GM12891 (cell line): ENCODE results near the gene UBE2D3.

Experiments used
- PAX5 ChIP-seq: IDR thresholded peaks from 2 replicates; pipeline ENCODE4 v1.6.1; 2011; ENCODE audit warnings: low read length, moderate library complexity, mild to moderate bottlenecking; ENCODE audit not compliant: insufficient read depth, severe bottlenecking
- POLR2A ChIP-seq: IDR thresholded peaks from 2 replicates; pipeline ENCODE4 v1.6.1; 2011; ENCODE audit warnings: low read depth, low read length, control low read depth
- POLR2AphosphoS5 ChIP-seq: IDR thresholded peaks from 2 replicates; pipeline ENCODE4 v1.6.1; 2011; ENCODE audit warnings: low read depth, low read length, control low read depth
- POU2F2 ChIP-seq: IDR thresholded peaks from 2 replicates; pipeline ENCODE4 v1.6.1; 2011; ENCODE audit warnings: low read depth, mild to moderate bottlenecking, control low read depth, low read length, moderate library complexity
- SPI1 ChIP-seq: IDR thresholded peaks from 2 replicates; pipeline ENCODE4 v1.6.1; 2011; ENCODE audit warnings: low read depth, low read length, control low read depth
- TAF1 ChIP-seq: IDR thresholded peaks from 2 replicates; pipeline ENCODE4 v1.6.1; 2011; ENCODE audit warnings: low read depth, low read length, control low read depth

DNA sequence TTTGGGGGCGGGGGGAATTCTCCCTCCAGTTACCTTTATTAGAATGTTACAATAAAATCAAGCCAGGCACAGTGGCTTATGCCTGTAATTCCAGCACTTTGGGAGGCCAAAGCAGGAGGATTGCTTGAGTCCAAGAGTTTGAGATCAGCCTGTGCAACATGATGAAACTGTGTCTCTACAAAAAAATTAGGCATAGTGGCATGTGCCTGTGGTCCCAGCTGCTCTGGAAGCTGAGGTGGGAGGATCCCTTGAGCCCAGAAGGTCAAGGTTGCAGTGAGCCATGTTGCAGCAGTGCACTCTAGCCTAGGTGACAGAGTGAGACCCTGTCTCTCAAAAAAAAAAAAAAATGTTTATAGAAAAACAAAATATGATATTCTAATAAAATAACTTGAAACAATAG is 5.3 kb upstream of the UBE2D3 start:
- no peak for TF ChIP-seq POLR2A
- TF ChIP-seq TAF1 = no peak
- no peak for TF ChIP-seq SPI1
- TF ChIP-seq POU2F2 = no peak
- TF ChIP-seq POLR2AphosphoS5 = no peak
- TF ChIP-seq PAX5 = no peak
